GM13976 (cell line): ENCODE data around the gene ARHGEF26.

Experiments
- DNase-seq: peaks from one replicate; pipeline ENCODE4 v3.0.0; 2012; ENCODE audit warnings: low spot score
- CTCF ChIP-seq: IDR thresholded peaks from 2 replicates; pipeline ENCODE4 v1.5.1; 2012; ENCODE audit warnings: borderline replicate concordance, mild to moderate bottlenecking; ENCODE audit not compliant: insufficient read depth; ENCODE audit errors: extremely low read depth, missing control alignments, control extremely low read depth
- in situ Hi-C: fragments of 300-500 bp; cut with MboI; formaldehyde crosslinking; loops from one replicate; pipeline ENCODE4 v1.12.0; 2022; ENCODE audit warnings: low sequenced_read_pairs, mixed read lengths, inconsistent platforms; ENCODE audit not compliant: unreplicated experiment

The ARHGEF26 gene

GRCh38 chr3:154191520-154191919 is 70.3 kb downstream of the ARHGEF26 start:
- in situ Hi-C loops = no loop called here
- DNase-seq = no peak
- no peak for TF ChIP-seq CTCF

GRCh38 chr3:154192225-154192624 is 71.0 kb downstream of the ARHGEF26 start:
- DNase-seq = no peak
- no peak for TF ChIP-seq CTCF

GRCh38 chr3:154193000-154193615 is 71.9 kb downstream of the ARHGEF26 start:
- in situ Hi-C loops = no loop called here

More at GRCh38 chr3:154192225-154192624, 71.0 kb downstream of the ARHGEF26 start:
- in situ Hi-C loops = no loop called here

GRCh38 chr3:154194877-154195276 is 73.7 kb downstream of the ARHGEF26 start:
- TF ChIP-seq CTCF = no peak
- DNase-seq = no peak
- in situ Hi-C loops = no loop called here

More at GRCh38 chr3:154193000-154193615, 71.9 kb downstream of the ARHGEF26 start:
- no peak for TF ChIP-seq CTCF
- DNase-seq = no peak

GRCh38 chr3:154195620-154196356 is 74.6 kb downstream of the ARHGEF26 start:
- in situ Hi-C loops = no loop called here
- TF ChIP-seq CTCF = no peak
- no peak for DNase-seq

GRCh38 chr3:154197751-154198150 is 76.6 kb downstream of the ARHGEF26 start:
- in situ Hi-C loops = no loop called here
- no peak for DNase-seq
- TF ChIP-seq CTCF = no peak
